ENCODE measurements around the gene IL19. TPM values are rescaled to one million over a fixed set of nuclear protein-coding genes. Genes with fewer than 3 reads are reported as not detected.
"Not testable (repeated sequence)": the region's sequence is repeated elsewhere in the genome, so short reads cannot be mapped to it uniquely, and the experiment has no call there.

IL19 gene
- total RNA-seq, 2 experiments from 2014 or later, result not detected

DNA sequence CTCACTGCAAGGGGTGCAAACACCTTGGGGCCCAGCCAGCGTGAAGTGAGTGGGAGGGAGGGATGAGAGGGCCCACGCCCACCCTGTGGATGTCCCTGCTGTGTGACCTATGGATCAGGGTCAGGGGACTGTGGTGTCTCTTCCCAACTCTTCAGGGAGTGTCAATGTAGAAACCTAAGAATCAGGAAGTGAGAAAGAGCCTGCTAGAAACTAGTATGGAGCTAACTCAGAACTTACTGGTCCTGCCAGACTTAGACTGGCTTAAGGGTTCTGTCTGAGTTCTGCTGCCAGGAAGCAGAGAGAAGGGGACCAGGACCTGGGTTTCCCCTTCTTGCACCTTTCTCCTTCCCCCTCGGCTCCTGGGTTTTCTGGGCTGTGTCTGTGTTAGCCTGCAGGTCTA is 3.5 kb downstream of the IL19 start:
- H3K4me3 ChIP-seq (ENCODE audit: low read depth, low read length, poor library complexity, severe bottlenecking), result no peak overlapping the region
- H4K20me1 ChIP-seq (ENCODE audit: insufficient read depth, low read length), result no peaks in the 10 kb centered on the region
- TF ChIP-seq, protein P1, sequence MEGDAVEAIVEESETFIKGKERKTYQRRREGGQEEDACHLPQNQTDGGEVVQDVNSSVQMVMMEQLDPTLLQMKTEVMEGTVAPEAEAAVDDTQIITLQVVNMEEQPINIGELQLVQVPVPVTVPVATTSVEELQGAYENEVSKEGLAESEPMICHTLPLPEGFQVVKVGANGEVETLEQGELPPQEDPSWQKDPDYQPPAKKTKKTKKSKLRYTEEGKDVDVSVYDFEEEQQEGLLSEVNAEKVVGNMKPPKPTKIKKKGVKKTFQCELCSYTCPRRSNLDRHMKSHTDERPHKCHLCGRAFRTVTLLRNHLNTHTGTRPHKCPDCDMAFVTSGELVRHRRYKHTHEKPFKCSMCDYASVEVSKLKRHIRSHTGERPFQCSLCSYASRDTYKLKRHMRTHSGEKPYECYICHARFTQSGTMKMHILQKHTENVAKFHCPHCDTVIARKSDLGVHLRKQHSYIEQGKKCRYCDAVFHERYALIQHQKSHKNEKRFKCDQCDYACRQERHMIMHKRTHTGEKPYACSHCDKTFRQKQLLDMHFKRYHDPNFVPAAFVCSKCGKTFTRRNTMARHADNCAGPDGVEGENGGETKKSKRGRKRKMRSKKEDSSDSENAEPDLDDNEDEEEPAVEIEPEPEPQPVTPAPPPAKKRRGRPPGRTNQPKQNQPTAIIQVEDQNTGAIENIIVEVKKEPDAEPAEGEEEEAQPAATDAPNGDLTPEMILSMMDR (conservative IDR thresholded peaks at IDR 0.05; ENCODE audit: low read length), result no peak
- no peak for TF ChIP-seq EZH2phosphoT487 (IDR thresholded peaks at IDR 0.05; ENCODE audit: borderline replicate concordance, low read depth, low read length)
- no peaks in the 10 kb centered on the region for H3K9me2 ChIP-seq (ENCODE audit: insufficient read depth, low read length)
- H2AFZ ChIP-seq (ENCODE audit: low read length), result no peak overlapping the region
- no peaks in the 10 kb centered on the region for H3K9me3 ChIP-seq (ENCODE audit: low read length)
- intact Hi-C loops (cut with micrococcal nuclease; ENCODE audit: unreplicated experiment), result no loop called here
- no peak overlapping the region for H3K4me2 ChIP-seq (ENCODE audit: low read length)
- H3K36me3 ChIP-seq (ENCODE audit: insufficient read depth, low read length), result no peaks in the 10 kb centered on the region
- no TSS peak for BruUV-seq (replicated peaks)
- H3K4me1 ChIP-seq (ENCODE audit: insufficient read depth, low read length, poor library complexity, severe bottlenecking), result peaks cover 36% of the 10 kb centered on the region
- CTCF ChIA-PET (ENCODE audit: unreplicated experiment), result interaction anchor here (1.3 kb wide), 1 partner anchor 9 kb away, joined by 6 read pairs; no protein-coding TSS in a partner anchor
- no peaks in the 10 kb centered on the region for H3K79me2 ChIP-seq (ENCODE audit: insufficient read depth, low read depth, low read length)
- POLR2A ChIA-PET, result interaction anchor here (0.9 to 1.3 kb wide), 2 partner anchors 9 to 18 kb away, joined by 3 to 7 read pairs; no protein-coding TSS in a partner anchor
- DNase-seq (ENCODE audit: low spot score), result no peak
- H3K27ac ChIP-seq (ENCODE audit: low read depth, low read length, poor library complexity, severe bottlenecking), result no peak overlapping the region

DNA sequence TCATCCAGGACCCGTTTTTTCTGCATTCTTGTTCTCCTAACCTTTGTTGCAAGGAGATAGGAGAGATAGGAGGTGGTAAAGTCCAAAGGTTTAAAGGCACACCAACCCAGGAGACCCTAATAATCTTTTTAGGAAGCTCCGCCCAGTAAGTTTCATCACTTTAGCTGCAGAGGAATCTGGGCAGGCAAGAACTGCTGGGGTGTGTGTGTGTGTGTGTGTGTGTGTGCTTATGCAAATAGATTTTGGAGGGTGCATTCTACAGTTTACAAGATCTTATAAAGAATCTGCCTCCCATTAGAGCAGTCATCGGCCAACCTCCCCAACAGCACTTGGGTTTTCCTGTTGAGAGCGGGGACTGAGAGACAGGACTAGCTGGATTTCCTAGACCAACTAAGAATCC is 5.7 kb downstream of the IL19 start:
- no peak overlapping the region for H3K4me3 ChIP-seq (ENCODE audit: low read depth, low read length, poor library complexity, severe bottlenecking)
- no peak overlapping the region for H3K4me2 ChIP-seq (ENCODE audit: low read length)
- no peak for TF ChIP-seq EZH2phosphoT487 (IDR thresholded peaks at IDR 0.05; ENCODE audit: borderline replicate concordance, low read depth, low read length)
- TF ChIP-seq, protein P1 (conservative IDR thresholded peaks at IDR 0.05; ENCODE audit: low read length), result no peak
- CTCF ChIA-PET (ENCODE audit: unreplicated experiment), result no interaction called here
- no peak overlapping the region for H3K27ac ChIP-seq (ENCODE audit: low read depth, low read length, poor library complexity, severe bottlenecking)
- H3K79me2 ChIP-seq (ENCODE audit: insufficient read depth, low read depth, low read length), result no peaks in the 10 kb centered on the region
- intact Hi-C loops (cut with micrococcal nuclease; ENCODE audit: unreplicated experiment), result no loop called here
- no TSS peak for BruUV-seq (replicated peaks)
- no peaks in the 10 kb centered on the region for H3K9me3 ChIP-seq (ENCODE audit: low read length)
- DNase-seq (ENCODE audit: low spot score), result no peak
- H4K20me1 ChIP-seq (ENCODE audit: insufficient read depth, low read length), result no peaks in the 10 kb centered on the region
- POLR2A ChIA-PET, result interaction anchor here (0.6 to 1.2 kb wide), 3 partner anchors 18 to 31 kb away, joined by 3 to 5 read pairs (median 4); no protein-coding TSS in a partner anchor
- H3K9me2 ChIP-seq (ENCODE audit: insufficient read depth, low read length), result no peaks in the 10 kb centered on the region
- no peaks in the 10 kb centered on the region for H3K36me3 ChIP-seq (ENCODE audit: insufficient read depth, low read length)
- peaks cover 38% of the 10 kb centered on the region for H3K4me1 ChIP-seq (ENCODE audit: insufficient read depth, low read length, poor library complexity, severe bottlenecking)
- no peak overlapping the region for H2AFZ ChIP-seq (ENCODE audit: low read length)

DNA sequence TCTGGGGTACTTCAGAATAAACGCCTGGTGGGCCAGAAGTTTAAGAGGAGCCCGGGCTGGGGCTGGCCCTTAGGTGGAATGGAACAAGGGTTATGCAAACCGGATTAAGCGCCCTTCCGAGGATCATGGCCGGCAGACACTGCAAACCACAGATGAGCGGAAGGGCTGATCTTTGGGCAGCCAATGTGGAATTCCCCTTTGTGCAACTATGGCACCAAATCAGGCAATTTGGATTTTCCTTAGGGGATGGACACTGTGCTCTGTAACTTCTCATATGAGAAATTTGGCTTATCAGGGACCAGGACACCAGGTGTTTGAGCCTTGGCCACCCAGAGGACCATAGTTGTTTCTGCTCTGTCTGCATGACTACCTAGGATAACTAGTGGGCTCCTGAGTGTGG is 7.5 kb downstream of the IL19 start:
- H3K4me1 ChIP-seq (ENCODE audit: insufficient read depth, low read length, poor library complexity, severe bottlenecking), result peaks cover 44% of the 10 kb centered on the region
- H3K27ac ChIP-seq (ENCODE audit: low read depth, low read length, poor library complexity, severe bottlenecking), result no peak overlapping the region
- H3K9me3 ChIP-seq (ENCODE audit: low read length), result no peaks in the 10 kb centered on the region
- no peaks in the 10 kb centered on the region for H3K9me2 ChIP-seq (ENCODE audit: insufficient read depth, low read length)
- no peak overlapping the region for H2AFZ ChIP-seq (ENCODE audit: low read length)
- BruUV-seq (replicated peaks), result no TSS peak
- TF ChIP-seq, protein P1 (conservative IDR thresholded peaks at IDR 0.05; ENCODE audit: low read length), result no peak
- TF ChIP-seq EZH2phosphoT487 (IDR thresholded peaks at IDR 0.05; ENCODE audit: borderline replicate concordance, low read depth, low read length), result no peak
- H3K36me3 ChIP-seq (ENCODE audit: insufficient read depth, low read length), result no peaks in the 10 kb centered on the region
- no peak overlapping the region for H3K4me2 ChIP-seq (ENCODE audit: low read length)
- DNase-seq (ENCODE audit: low spot score), result no peak
- CTCF ChIA-PET (ENCODE audit: unreplicated experiment), result no interaction called here
- no peak overlapping the region for H3K4me3 ChIP-seq (ENCODE audit: low read depth, low read length, poor library complexity, severe bottlenecking)
- intact Hi-C loops (cut with micrococcal nuclease; ENCODE audit: unreplicated experiment), result no loop called here
- POLR2A ChIA-PET, result no interaction called here
- H4K20me1 ChIP-seq (ENCODE audit: insufficient read depth, low read length), result no peaks in the 10 kb centered on the region
- no peaks in the 10 kb centered on the region for H3K79me2 ChIP-seq (ENCODE audit: insufficient read depth, low read depth, low read length)

DNA sequence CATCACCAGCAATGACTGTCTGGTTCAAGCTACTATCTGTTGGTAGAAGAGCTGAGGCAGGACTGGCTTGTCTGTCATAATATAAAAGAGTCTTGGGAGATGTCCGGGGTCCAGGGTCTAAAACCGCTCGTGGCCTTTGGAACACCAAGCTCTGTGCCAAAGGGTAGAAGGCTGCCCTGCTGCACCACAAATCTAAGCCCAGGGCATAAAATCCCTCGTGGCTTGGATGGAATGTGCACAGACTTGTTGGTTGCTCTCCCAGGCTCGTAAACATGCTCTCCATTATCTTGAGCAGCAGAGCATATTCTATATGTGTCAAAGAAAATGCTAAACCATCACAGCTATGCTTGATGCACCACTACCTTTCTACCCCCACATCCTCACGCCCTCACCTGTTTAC is 8.3 kb downstream of the IL19 start:
- H2AFZ ChIP-seq (ENCODE audit: low read length); H3K9me3 ChIP-seq (ENCODE audit: low read length); H3K4me3 ChIP-seq (ENCODE audit: low read depth, low read length, poor library complexity, severe bottlenecking); H3K9me2 ChIP-seq (ENCODE audit: insufficient read depth, low read length); CTCF ChIA-PET (ENCODE audit: unreplicated experiment); H3K36me3 ChIP-seq (ENCODE audit: insufficient read depth, low read length); POLR2A ChIA-PET; DNase-seq (ENCODE audit: low spot score); H3K27ac ChIP-seq (ENCODE audit: low read depth, low read length, poor library complexity, severe bottlenecking); intact Hi-C loops (cut with micrococcal nuclease; ENCODE audit: unreplicated experiment); H3K79me2 ChIP-seq (ENCODE audit: insufficient read depth, low read depth, low read length); BruUV-seq (replicated peaks); H3K4me2 ChIP-seq (ENCODE audit: low read length); H4K20me1 ChIP-seq (ENCODE audit: insufficient read depth, low read length): not testable (repeated sequence)
- peaks cover 50% of the 10 kb centered on the region for H3K4me1 ChIP-seq (ENCODE audit: insufficient read depth, low read length, poor library complexity, severe bottlenecking)

Data from OCI-LY7 (cell line).